Measurements from ENCODE around the gene PYY.
A peak's percentile ranks its signal among the peaks of the same experiment; 100 is the strongest.

PYY gene

DNA sequence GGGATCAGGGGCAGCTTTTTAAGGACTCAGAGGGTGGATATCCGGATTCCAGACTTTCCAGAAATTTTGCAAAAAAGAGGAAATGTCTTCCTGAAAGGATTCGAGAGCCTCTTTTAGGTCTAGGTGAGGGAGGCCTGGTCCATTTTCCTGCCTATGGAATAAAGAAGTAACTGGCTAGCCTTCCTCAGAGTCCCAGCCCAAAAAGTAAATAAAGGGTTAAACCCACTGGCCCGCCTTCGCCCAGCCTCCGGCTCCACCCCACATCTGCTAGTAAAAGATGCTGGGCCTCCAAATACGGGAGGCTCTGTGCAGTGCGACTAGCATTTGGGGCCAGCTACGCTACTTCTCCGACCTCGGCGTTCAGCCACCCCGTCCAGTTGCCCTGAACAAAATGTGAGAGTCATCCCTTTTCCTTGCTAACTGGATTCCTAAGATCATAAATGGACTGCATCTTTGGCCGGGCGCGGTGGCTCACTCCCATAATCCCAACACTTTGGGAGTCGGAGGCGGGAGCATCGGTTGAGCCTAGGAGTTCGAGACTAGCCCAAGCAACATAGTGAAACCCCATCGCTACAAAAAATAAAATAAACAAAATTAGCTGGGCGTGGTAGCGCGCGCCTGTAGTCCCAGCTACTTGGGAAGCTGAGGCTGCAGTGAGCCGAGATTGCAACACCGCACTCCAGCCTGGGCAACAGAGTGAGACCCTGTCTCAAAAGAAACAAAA is 45.6 kb downstream of the PYY start:
- H3K4me3 ChIP-seq (ENCODE audit: low read depth, low read length): peak overlapping the region; percentile 71

DNA sequence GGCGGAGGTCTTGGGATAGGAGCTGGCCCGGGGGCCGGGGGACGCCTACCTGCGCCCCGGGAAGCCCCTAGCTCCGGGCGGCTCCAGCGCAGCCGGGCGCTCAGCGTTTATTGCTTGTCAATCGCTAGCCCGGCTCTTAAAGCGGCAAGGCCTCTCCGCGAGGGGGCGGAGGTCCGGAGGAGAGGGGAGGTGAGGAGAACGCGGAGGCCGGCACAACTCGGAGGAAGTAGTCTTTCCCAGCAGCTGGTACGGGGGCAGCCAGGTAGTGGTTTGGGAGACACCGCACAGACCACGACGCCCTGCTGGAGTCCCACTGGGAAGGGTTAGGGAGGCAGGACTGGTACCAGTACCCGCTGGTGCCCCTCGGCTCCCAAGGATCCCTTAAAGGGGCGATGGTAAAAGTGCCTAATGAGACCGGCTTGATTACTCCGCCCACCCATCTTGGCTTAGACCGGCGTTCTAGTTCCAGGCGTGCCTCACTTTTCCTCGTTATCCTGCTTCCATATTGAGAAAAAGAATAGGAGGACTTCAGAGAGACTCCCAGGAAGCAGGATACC is 46.2 kb downstream of the PYY start, which contains the start of gene MPP2:
Gene MPP2 (minus strand): TSS at position 112 of the 557 bp plus-strand sequence. CDS start 3,076 bp downstream, outside the sequence.
- TF ChIP-seq, protein P1, sequence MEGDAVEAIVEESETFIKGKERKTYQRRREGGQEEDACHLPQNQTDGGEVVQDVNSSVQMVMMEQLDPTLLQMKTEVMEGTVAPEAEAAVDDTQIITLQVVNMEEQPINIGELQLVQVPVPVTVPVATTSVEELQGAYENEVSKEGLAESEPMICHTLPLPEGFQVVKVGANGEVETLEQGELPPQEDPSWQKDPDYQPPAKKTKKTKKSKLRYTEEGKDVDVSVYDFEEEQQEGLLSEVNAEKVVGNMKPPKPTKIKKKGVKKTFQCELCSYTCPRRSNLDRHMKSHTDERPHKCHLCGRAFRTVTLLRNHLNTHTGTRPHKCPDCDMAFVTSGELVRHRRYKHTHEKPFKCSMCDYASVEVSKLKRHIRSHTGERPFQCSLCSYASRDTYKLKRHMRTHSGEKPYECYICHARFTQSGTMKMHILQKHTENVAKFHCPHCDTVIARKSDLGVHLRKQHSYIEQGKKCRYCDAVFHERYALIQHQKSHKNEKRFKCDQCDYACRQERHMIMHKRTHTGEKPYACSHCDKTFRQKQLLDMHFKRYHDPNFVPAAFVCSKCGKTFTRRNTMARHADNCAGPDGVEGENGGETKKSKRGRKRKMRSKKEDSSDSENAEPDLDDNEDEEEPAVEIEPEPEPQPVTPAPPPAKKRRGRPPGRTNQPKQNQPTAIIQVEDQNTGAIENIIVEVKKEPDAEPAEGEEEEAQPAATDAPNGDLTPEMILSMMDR (conservative IDR thresholded peaks at IDR 0.05; ENCODE audit: low read depth, low read length): peak; percentile 29
- peak; percentile 79 for DNase-seq (ENCODE audit: low read depth)
- peak within 1 kb of the TSS; percentile 71 for H3K4me3 ChIP-seq (ENCODE audit: low read depth, low read length)

More for the DNA sequence above, 45.6 kb downstream of the PYY start:
- DNase-seq (ENCODE audit: low read depth): peak; percentile 72
- TF ChIP-seq, protein P1 (conservative IDR thresholded peaks at IDR 0.05; ENCODE audit: low read depth, low read length): no peak

DNA sequence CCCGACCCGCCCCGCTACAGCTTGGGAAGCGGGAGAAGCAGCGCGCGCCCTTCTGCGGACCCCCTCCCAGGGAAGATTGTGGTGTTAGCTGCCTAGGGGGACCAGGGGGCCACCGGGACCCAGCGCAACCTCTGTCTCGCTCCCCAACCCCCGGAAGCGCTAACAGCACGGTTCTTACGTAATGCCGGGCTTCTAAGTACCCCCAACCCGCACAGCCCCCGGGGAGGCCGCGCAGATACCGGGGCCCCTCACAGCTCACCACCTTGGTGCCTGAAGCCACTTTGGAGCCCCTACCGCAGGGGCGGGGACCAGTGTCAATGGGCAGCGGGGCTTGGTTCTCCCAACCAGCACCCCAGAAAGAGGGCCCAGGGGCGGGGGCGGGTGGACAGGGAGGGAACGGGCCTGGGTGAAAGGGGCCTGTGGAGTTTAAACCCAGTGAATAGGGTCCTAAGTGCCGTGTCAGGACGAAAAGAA is 46.8 kb downstream of the PYY start:
- TF ChIP-seq, protein P1 (conservative IDR thresholded peaks at IDR 0.05; ENCODE audit: low read depth, low read length): no peak
- no peak for DNase-seq (ENCODE audit: low read depth)
- H3K4me3 ChIP-seq (ENCODE audit: low read depth, low read length): peak overlapping the region; percentile 71

DNA sequence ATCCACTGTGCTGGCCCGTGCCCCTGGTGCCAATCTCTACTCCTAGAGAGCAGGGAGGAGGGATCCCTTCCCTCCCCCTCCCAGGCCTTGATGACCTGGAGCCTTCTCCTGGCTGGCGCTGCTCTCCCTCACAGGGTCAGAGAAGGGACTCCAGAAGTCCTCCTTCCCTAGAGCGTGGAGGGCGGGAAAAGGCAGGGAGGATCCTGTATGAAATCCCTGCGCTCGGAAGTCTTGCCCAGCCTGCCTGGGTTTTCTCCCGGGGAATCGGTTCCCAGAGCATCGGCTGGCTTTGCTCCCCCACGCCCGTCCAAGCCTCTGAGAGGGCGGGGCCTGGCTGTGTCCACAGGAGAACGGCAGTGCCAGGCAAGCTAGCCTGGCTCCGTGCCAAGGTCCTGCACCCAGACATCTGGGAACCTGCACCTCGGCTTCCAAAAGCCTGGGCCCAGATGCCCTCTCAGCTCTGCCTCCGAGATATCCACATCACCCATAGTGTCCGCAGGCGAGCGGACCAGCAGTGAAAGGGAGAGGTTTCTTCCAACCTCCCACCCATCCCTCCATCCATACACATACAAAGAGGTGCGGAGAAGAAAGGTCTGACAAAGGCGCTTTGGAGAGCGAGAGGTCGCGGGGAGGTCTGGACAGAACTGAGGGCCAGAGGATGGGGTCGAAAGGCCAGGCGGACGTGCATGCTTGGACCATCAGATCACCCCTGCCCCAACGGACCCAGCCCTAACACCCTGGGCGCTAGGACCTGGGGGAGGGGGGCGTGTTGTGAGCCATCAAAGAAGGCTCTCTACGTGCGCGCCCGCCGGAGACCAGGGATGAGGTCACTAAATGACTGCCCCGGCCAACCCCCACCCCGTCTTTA is 47.5 kb downstream of the PYY start:
- DNase-seq (ENCODE audit: low read depth): peak; percentile 58
- TF ChIP-seq, protein P1 (conservative IDR thresholded peaks at IDR 0.05; ENCODE audit: low read depth, low read length): no peak
- peak overlapping the region; percentile 71 for H3K4me3 ChIP-seq (ENCODE audit: low read depth, low read length)

DNA sequence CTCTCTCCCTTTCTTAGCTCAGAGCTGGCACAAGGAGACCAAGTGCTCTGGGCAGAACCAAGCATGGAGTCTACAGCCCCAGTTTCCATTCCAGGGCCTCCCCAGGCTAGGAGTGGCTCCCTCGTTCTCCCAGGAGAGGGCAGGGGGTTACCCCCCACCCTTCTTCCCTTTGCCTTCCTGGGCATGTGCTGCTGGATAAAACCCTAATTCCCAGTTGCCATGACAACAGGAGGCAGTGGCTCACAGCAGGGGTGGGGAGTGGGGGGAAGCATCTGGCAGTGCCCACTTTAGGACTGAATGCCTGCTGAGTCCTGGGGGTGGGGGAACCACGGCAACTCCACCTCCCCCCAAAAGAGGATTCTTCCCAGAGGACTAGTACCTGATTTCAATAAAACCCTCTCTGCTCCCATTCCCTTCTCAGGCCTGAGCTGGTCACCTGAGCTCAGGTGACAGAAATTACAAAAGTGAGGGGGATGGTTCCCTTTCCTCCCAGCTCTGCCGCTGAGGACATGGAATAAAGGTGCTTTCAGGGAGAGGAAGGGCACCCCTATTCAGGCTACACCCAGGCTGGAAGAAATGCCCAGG is 48.2 kb downstream of the PYY start:
- no peak for DNase-seq (ENCODE audit: low read depth)
- H3K4me3 ChIP-seq (ENCODE audit: low read depth, low read length): no peak overlapping the region
- TF ChIP-seq, protein P1 (conservative IDR thresholded peaks at IDR 0.05; ENCODE audit: low read depth, low read length): no peak

Data from choroid plexus epithelial cell (primary cell).